Measurements from ENCODE around the gene ATP6V0A1.

DNA sequence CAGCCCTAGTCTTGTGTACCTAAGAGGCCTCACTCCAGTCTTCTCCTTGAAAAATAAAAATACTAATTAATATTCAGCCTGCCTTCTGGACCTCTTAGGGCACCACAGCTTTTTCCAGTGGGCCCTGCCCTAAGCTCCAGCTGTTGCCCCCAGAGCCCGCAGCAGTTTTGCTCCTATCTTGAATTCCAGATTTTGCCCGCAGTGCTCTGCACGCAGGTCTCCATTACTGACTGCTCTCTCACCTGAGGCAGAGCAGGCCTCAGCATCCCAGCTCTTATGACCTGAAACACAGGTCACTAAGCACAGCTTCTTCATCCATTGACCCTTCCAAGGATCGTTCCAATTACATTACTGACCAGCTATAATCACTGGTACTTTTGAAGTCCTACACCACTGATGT is 49.0 kb downstream of the ATP6V0A1 start:
- no peak for TF ChIP-seq POLR2AphosphoS5 (IDR thresholded peaks at IDR 0.05; ENCODE audit: low read depth)
- TF ChIP-seq CTCF (conservative IDR thresholded peaks at IDR 0.05; ENCODE audit: low read depth in 2 of 2) = no peak
- no peak for TF ChIP-seq EZH2phosphoT487 (IDR thresholded peaks at IDR 0.05; ENCODE audit: unreplicated experiment)
- no peak for TF ChIP-seq CREB1 (CRISPR knock-in tag; IDR thresholded peaks at IDR 0.05; ENCODE audit: low read depth)

All from GM23338 (cell line).